GM19099 (cell line): ENCODE results near the gene MGAT5.

Experiments used
- POLR2A ChIP-seq: IDR thresholded peaks from 3 replicates; pipeline ENCODE4 v1.6.1; 2011; ENCODE audit warnings: low read depth; ENCODE audit not compliant: insufficient read length; ENCODE audit errors: extremely low read depth

The MGAT5 gene

DNA sequence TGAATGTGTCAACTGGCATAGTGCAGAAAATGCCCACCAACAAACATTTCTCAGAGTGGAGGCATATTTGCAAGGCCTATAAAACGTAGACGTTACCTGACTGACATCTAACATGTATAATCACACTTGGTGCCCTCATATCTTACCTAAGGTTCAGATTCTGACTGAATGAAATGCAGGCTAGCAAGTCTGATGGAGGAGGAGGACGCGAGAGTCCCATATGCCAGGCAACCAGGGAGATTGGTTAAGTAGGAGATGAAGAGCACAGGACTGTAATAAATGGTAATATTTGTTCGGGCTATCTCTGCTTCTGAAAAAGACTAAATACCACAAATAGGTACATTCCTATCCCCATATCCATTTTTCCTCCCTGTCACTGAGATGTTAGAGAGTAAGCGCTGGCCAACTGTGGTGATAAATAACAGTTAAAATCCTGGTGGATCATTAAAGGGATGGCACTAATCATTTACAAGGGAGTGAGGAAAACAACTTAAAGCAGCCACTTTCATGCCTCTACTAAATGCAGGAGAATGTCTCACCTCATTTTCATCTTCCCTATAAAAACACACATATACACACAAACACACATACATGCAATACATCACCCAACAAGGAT is 247.7 kb downstream of the MGAT5 start:
- no peak for TF ChIP-seq POLR2A

DNA sequence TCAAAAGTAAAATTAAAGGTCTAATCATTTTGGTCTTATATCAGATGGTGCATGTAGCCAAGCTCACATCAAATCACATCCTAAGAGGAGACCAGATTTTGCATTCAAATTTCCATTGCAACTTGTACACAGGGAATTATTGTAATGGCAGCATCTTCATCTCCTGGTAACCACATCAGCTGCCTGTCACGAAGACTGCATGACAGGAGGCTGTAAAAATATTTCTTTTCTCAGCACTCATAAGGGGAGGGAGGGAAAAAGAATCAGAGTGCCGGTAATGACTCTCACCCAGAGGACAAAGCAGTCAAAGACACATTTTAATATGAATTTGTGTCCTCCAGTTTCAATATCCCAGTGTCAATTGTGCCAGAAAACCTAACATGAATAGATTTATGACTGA is 248.2 kb downstream of the MGAT5 start:
- no peak for TF ChIP-seq POLR2A
